Pons (tissue), 1 donor: ENCODE measurements around the gene FBXO11.
"Not testable (repeated sequence)": the region's sequence is repeated elsewhere in the genome, so short reads cannot be mapped to it uniquely, and the experiment has no call there.

Source experiments
- DNase-seq: peaks from one replicate; pipeline ENCODE4 v3.0.0-alpha.2; 2016; ENCODE audit warnings: low spot score

FBXO11 gene

GRCh38 chr2:47897883-47898731 lies 8.2 kb downstream of the FBXO11 start:
- no peak for DNase-seq

DNA sequence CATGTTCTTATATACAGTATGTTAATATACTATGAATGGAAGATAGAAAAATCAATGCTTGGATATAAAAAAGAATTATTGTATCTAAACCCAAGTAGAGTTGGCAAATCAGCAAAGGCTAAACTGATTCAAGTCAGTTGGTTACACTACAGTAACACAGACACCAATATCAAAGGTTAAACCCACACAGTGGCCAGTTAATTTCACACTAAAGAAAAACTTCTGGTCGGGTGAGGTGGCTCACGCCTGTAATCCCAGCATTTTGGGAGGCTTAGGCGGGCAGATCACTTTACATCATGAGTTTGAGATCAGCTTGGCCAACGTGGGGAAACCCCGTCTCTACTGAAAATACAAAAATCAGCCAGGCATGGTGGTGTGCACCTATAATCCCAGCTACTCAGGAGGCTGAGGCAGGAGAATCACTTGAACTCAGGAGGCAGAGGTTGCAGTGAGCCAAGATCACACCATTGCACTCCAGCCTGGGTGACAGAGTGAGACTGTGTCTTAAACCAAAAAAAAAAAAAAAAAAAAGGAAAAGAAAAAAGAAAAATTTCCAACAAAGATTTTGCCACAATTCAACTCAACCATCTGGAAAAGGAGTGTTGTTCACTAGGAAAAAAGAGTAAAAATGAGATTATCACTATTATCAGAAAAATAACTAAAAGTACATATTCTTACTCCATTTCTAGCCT lies 9.0 kb downstream of the FBXO11 start:
- not testable (repeated sequence) for DNase-seq

- no peak for DNase-seq
Observed at GRCh38 chr2:47896450-47896968, 9.8 kb downstream of the FBXO11 start.

DNA sequence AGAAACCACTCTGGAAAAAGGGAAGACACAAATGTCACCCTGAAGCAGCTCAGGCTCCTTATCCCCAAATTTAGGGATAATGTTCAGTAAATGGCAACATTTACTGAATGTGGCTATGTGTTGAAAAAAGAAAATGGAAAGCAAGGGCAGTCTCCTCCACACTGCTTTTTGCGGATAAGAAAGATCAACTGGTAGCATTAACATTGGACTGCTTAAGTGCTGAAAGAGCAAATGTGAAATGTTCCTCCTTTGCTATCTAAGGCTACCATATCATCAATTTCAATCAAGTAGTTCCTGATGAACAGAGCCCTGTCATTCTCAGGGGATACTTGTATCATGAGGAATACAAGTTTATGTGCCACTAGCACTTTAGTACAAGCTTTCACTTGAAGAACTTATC lies 12.5 kb downstream of the FBXO11 start:
- DNase-seq = no peak

- DNase-seq = no peak
Observed at GRCh38 chr2:47892338-47892730, 14.0 kb downstream of the FBXO11 start.

- DNase-seq = no peak
Observed at GRCh38 chr2:47891369-47892337, 14.6 kb downstream of the FBXO11 start.

- no peak for DNase-seq
Observed at GRCh38 chr2:47890711-47891368, 15.5 kb downstream of the FBXO11 start.

DNA sequence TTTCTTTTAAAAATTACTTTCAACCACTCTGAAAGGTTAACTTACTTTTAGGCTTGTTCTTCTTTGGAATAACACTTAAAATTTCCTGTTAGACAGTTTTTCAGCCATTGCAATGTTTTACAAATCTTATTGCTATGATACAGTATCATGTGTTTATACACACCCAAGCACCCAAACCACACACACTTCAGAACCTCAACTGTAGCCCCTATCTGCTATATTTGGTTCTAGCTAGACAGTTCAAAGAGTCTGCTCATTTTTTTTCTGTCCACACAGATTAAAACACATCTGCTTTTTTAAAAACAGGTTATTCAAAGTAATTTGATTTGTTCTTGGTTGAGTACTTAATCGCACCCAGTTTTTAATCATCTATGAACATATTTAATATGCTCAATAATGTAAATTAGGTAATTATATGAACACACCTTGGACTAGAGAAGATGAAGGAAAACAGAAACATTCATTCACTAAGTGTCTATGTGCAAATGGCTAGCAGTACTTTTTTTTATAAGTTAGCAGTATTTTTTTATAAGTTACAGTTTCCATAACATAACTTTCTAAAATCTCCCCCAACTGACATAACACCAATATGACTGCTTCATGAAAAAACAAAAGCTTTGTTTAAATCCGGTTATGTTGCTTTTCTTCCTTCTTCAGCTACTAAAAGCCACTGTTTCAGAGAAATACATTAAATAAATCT lies 17.6 kb downstream of the FBXO11 start:
- no peak for DNase-seq

- no peak for DNase-seq
Observed at GRCh38 chr2:47876912-47877311, 29.4 kb downstream of the FBXO11 start.

- DNase-seq = no peak
Observed at GRCh38 chr2:47872941-47873340, 33.4 kb downstream of the FBXO11 start.

DNA sequence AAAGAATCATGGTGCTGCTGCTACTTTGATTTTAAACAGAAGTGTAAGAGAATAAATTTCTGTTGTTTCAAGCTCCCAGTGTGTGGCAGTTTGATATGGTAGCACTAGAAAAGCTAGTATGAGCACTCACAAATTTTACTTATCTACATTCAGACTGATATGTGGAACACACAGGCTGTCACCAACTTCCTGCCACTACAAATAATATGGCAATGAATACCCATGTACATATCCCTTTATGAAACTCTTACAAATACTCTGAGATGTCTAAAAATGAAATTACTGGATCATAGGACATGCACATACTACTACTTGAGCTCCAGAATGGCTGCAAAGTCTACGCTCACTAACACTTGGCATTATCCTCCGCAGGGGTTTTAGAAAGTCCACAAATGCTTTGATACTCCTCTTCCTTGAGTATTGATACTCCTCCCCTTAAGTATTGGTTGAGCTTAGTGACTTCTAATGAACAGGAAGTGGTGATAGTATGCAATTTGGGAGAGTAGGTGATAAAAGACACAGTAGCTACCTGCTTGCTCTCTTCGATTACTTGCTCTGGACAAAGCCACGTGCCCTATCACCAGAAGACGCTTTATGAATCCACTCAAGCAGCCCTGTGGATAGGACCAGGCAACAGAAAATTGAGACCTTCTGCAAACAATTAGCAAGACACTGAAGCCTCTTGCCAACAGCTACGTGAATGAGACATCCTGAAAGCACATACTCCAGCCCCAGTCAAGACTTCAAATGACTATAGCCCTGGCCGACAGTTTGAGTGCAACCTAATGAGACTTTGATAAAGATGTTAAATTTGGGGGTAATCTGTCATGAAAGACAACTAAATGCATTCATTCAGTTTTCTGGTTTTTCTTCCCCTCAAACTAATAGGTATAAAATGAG lies 35.4 kb downstream of the FBXO11 start:
- no peak for DNase-seq

GRCh38 chr2:47869859-47870595 lies 36.3 kb downstream of the FBXO11 start:
- no peak for DNase-seq

- no peak for DNase-seq
Observed at GRCh38 chr2:47868611-47869352, 37.5 kb downstream of the FBXO11 start.

- peak; percentile 69 for DNase-seq
Observed at GRCh38 chr2:47867205-47867604, 39.1 kb downstream of the FBXO11 start.

GRCh38 chr2:47864566-47864965 lies 41.7 kb downstream of the FBXO11 start:
- no peak for DNase-seq

DNA sequence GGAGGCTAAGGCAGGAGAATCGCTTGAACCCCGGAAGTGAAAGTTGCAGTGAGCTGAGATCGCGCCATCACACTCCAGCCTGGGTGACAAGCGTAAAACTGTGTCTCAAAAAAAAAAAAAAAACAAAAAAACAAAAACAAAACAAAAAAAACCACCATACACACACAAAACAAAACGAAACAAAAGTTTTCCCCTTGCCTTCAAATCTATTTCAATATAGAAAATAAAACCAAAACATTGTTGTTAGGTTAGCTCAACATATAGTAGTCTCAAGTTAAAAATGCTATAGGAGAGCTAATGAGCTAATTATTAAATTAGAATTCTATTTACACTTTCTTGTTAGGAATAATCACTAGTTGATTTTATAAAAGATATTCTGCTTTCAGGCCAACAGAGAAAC lies 43.3 kb downstream of the FBXO11 start:
- no peak for DNase-seq

- not testable (repeated sequence) for DNase-seq
Observed at GRCh38 chr2:47853067-47853777, 53.1 kb downstream of the FBXO11 start.

DNA sequence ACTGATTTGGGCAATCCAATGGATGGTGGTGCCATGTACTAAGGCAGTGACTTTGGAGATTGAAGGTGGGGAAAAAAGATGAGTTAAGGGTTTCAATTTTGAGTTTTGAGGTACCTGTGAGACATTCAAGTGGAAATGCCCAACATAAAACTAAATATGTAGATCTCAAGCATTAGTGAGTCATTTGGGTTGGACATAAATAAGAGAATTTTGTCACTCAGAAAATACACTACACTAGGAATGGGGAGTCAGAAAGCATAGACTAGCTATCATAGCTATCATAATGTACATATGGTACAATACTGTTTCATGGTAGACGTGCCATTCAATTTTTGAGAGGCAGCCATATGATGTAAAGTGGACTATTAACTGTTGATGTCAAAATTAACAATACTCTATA lies 56.1 kb downstream of the FBXO11 start:
- no peak for DNase-seq
